HG03108 (cell line): ENCODE results near the gene TBX18.

Experiments
- ATAC-seq: cut with Tn5 transposase; IDR thresholded peaks from one replicate; pipeline ENCODE4 v1.9.1; 2021; ENCODE audit warnings: moderate library complexity; ENCODE audit not compliant: unreplicated experiment

TBX18 gene

GRCh38 chr6:84675651-84676050, 88.7 kb downstream of the TBX18 start:
- ATAC-seq = no peak

- ATAC-seq = no peak
Measured at GRCh38 chr6:84674395-84674794, 90.0 kb downstream of the TBX18 start.

GRCh38 chr6:84671183-84671582, 93.2 kb downstream of the TBX18 start:
- no peak for ATAC-seq

GRCh38 chr6:84669945-84670344, 94.5 kb downstream of the TBX18 start:
- no peak for ATAC-seq

- no peak for ATAC-seq
Measured at GRCh38 chr6:84667252-84668213, 96.9 kb downstream of the TBX18 start.

GRCh38 chr6:84665401-84665800, 99.0 kb downstream of the TBX18 start:
- ATAC-seq = no peak

GRCh38 chr6:84663866-84664265, 100.5 kb downstream of the TBX18 start:
- no peak for ATAC-seq

GRCh38 chr6:84657486-84657885, 106.9 kb downstream of the TBX18 start:
- no peak for ATAC-seq

GRCh38 chr6:84657025-84657424, 107.4 kb downstream of the TBX18 start:
- no peak for ATAC-seq

- ATAC-seq = no peak
Measured at GRCh38 chr6:84653027-84653551, 111.3 kb downstream of the TBX18 start.

- no peak for ATAC-seq
Measured at GRCh38 chr6:84652356-84653026, 111.9 kb downstream of the TBX18 start.

- no peak for ATAC-seq
Measured at GRCh38 chr6:84651583-84651982, 112.8 kb downstream of the TBX18 start.

- ATAC-seq = no peak
Measured at GRCh38 chr6:84648444-84648843, 116.0 kb downstream of the TBX18 start.

- no peak for ATAC-seq
Measured at GRCh38 chr6:84645563-84646266, 118.7 kb downstream of the TBX18 start.

GRCh38 chr6:84645000-84645399, 119.4 kb downstream of the TBX18 start:
- no peak for ATAC-seq

GRCh38 chr6:84643778-84644177, 120.6 kb downstream of the TBX18 start:
- no peak for ATAC-seq

GRCh38 chr6:84641076-84641475, 123.3 kb downstream of the TBX18 start:
- ATAC-seq = no peak

GRCh38 chr6:84639396-84639795, 125.0 kb downstream of the TBX18 start:
- no peak for ATAC-seq

GRCh38 chr6:84638286-84638685, 126.1 kb downstream of the TBX18 start:
- ATAC-seq = no peak
